ENCODE results near the gene ABCG4.

GRCh38 chr11:119101759-119102423 lies 47.0 kb upstream of the ABCG4 start, which contains the start of gene DPAGT1:
- TF ChIP-seq CTCF (IDR thresholded peaks at IDR 0.05; ENCODE audit: low read length) = no peak
- TF ChIP-seq EZH2 (IDR thresholded peaks at IDR 0.05; ENCODE audit: borderline replicate concordance, low read length) = no peak
